Dermis microvascular lymphatic vessel endothelial cell (primary cell): ENCODE data around the gene LAMB4. TPM values are rescaled to one million over a fixed set of nuclear protein-coding genes. Genes with fewer than 3 reads are reported as not detected.

Experiments used
- DNase-seq, 2 donors: peaks; one replicate each; pipeline versions ENCODE4 v3.0.0 to v3.0.0-alpha.2; 2010; ENCODE audit warnings: low read depth in 2 of 2
- total RNA-seq: library from RNA; depleted of rRNA; stranded (reverse); fragments of >200 nt; gene quantifications from 2 replicates; pipeline ENCODE4 v1.2.1, GENCODE V29; 2014

The LAMB4 gene
- total RNA-seq, 1 donor from 2014 or later: 0.13 TPM

- no peak for DNase-seq
Observed at GRCh38 chr7:107996072-107996882, 133.9 kb downstream of the LAMB4 start.

- peak; percentile 88 to 96 for DNase-seq
Observed at GRCh38 chr7:107995184-107996071, 134.7 kb downstream of the LAMB4 start.

- no peak for DNase-seq
Observed at GRCh38 chr7:107994421-107995030, 135.6 kb downstream of the LAMB4 start.

GRCh38 chr7:107993891-107994291 is 136.3 kb downstream of the LAMB4 start:
- no peak for DNase-seq

- DNase-seq: peak in 1 of 2 donors; percentile 57
Observed at GRCh38 chr7:107989618-107990373, 140.4 kb downstream of the LAMB4 start.

- no peak for DNase-seq
Observed at GRCh38 chr7:107982918-107983389, 147.2 kb downstream of the LAMB4 start.

- DNase-seq: no peak
Observed at GRCh38 chr7:107982042-107982840, 147.9 kb downstream of the LAMB4 start.

GRCh38 chr7:107981466-107981865 is 148.7 kb downstream of the LAMB4 start:
- DNase-seq: no peak

- DNase-seq: no peak
Observed at GRCh38 chr7:107980671-107981190, 149.4 kb downstream of the LAMB4 start.

- DNase-seq: no peak
Observed at GRCh38 chr7:107980171-107980570, 150.0 kb downstream of the LAMB4 start.

- no peak for DNase-seq
Observed at GRCh38 chr7:107978815-107979408, 151.2 kb downstream of the LAMB4 start.

- no peak for DNase-seq
Observed at GRCh38 chr7:107977048-107977447, 153.1 kb downstream of the LAMB4 start.

GRCh38 chr7:107976620-107977019 is 153.5 kb downstream of the LAMB4 start:
- DNase-seq: no peak

GRCh38 chr7:107975394-107976013 is 154.7 kb downstream of the LAMB4 start:
- no peak for DNase-seq

- no peak for DNase-seq
Observed at GRCh38 chr7:107973861-107974260, 156.3 kb downstream of the LAMB4 start.
